HepG2 (cell line): ENCODE data around the gene ZMYND19. TPM values are rescaled to one million over a fixed set of nuclear protein-coding genes. Genes with fewer than 3 reads are reported as not detected.
"Not testable (repeated sequence)": the region's sequence is repeated elsewhere in the genome, so short reads cannot be mapped to it uniquely, and the experiment has no call there.

Experiments used
- ATAC-seq: fragments of 200-7000 bp; cut with Tn5 transposase; 3 replicates; pipeline ENCODE4 v1.9.1; 2020; ENCODE audit warnings: mild to moderate bottlenecking, moderate library complexity
- BruUV-seq: library from RNA; stranded (reverse); fragments of 400-500 nt; replicated peaks from 2 replicates; lab custom pipeline; 2021; lab: Mats Ljungman, UMichigan
- CTCF ChIA-PET: fragments of 300-600 bp; formaldehyde crosslinking; extraction: SDS; loops from one replicate; lab custom pipeline; 2021; ENCODE audit warnings: low total read pairs, inconsistent platforms, low intra/inter-chr PET ratio; lab: Yijun Ruan, JAX
- POLR2A ChIA-PET: fragments of 350-600 bp; sonication (Branson Sonifier 250); formaldehyde crosslinking; loops from one replicate; lab custom pipeline; 2020; ENCODE audit warnings: antibody characterized with exemption, inconsistent platforms; lab: Yijun Ruan, JAX
- DNase-seq: peaks from one replicate; pipeline ENCODE4 v3.0.0-alpha.2; 2015; ENCODE audit warnings: low spot score
- FAIRE-seq: peaks from 3 replicates; lab custom pipeline; 2011; peaks lifted over from hg19 to GRCh38; lab: Jason Lieb, UNC
- H2AFZ ChIP-seq: one replicate; pipeline ENCODE4 v1.6.1; 2011; ENCODE audit warnings: low read length, inconsistent platforms
- H3K27ac ChIP-seq: fragments of 300-600 bp; 3 replicates; pipeline ENCODE4 v1.8.0; 2011; ENCODE audit warnings: mixed run types, mild to moderate bottlenecking, mixed read lengths, low read length, inconsistent platforms; ENCODE audit not compliant: insufficient read depth; ENCODE audit errors: extremely low read length
- H3K27me3 ChIP-seq, 2 experiments: fragments of 200-600 bp in 1 of 2; 2 replicates in 1 of 2; 3 replicates in 1 of 2; pipeline versions ENCODE4 v1.6.0 to v1.8.0; 2011; ENCODE audit warnings: low read length in 2 of 2, mild to moderate bottlenecking in 2 of 2, moderate library complexity in 2 of 2, inconsistent platforms in 1 of 2; ENCODE audit not compliant: insufficient read depth in 2 of 2, control insufficient read depth in 1 of 2
- H3K36me3 ChIP-seq, 2 experiments: fragments of 200-600 bp in 1 of 2; replicated peaks in 1 of 2; 2 replicates in 1 of 2; 3 replicates in 1 of 2; pipeline versions ENCODE4 v1.5.1 to v1.8.0; 2011; ENCODE audit warnings: low read length in 2 of 2, inconsistent platforms in 1 of 2; ENCODE audit not compliant: insufficient read depth in 2 of 2, control insufficient read depth in 1 of 2
- H3K4me1 ChIP-seq: 2 replicates; pipeline ENCODE4 v1.5.1; 2012; ENCODE audit warnings: low read length, inconsistent platforms; ENCODE audit not compliant: insufficient read depth
- H3K4me2 ChIP-seq: 2 replicates; pipeline ENCODE4 v1.6.0; 2011; ENCODE audit warnings: low read depth, low read length, inconsistent platforms
- H3K4me3 ChIP-seq, 3 experiments: fragments of 200-600 bp in 1 of 3; sonication (generic), shearing (Covaris generic) in 1 of 3; replicated peaks in 1 of 3; 2 replicates each; pipeline ENCODE4 v1.5.1; 2011 to 2016; ENCODE audit warnings: low read length in 3 of 3, inconsistent platforms in 2 of 3, low read depth in 2 of 3, mild to moderate bottlenecking in 2 of 3, control low read depth in 1 of 3, mixed read lengths in 1 of 3; ENCODE audit not compliant: insufficient read depth in 1 of 3
- H3K79me2 ChIP-seq: one replicate; pipeline ENCODE4 v1.6.1; 2011; ENCODE audit warnings: low read length, inconsistent platforms; ENCODE audit not compliant: insufficient read depth
- H3K9ac ChIP-seq: 2 replicates; pipeline ENCODE4 v1.6.0; 2011; ENCODE audit warnings: mild to moderate bottlenecking, low read depth, low read length, inconsistent platforms; ENCODE audit not compliant: insufficient read depth
- H3K9me3 ChIP-seq: 2 replicates; pipeline ENCODE4 v1.5.1; 2012; ENCODE audit warnings: mild to moderate bottlenecking, low read length
- H4K20me1 ChIP-seq: 2 replicates; pipeline ENCODE4 v1.6.0; 2011; ENCODE audit warnings: inconsistent platforms, mild to moderate bottlenecking, low read length, moderate library complexity; ENCODE audit not compliant: insufficient read depth
- ETV6 ChIP-seq: sonication (generic); formaldehyde crosslinking; conservative IDR thresholded peaks from 2 replicates; pipeline ENCODE4 v1.4.0; 2020; ENCODE audit warnings: missing genetic modification reagents
- KLF6 ChIP-seq: IDR thresholded peaks from 2 replicates; pipeline ENCODE4 v1.8.0; 2016; ENCODE audit warnings: missing biosample characterization, missing genetic modification reagents
- NCOA5 ChIP-seq: sonication (generic); formaldehyde crosslinking; IDR thresholded peaks from 2 replicates; pipeline ENCODE4 v1.4.0; 2020; ENCODE audit warnings: missing genetic modification reagents
- SIN3A ChIP-seq: IDR thresholded peaks from 2 replicates; pipeline ENCODE4 v1.6.1; 2011; ENCODE audit warnings: low read depth, mild to moderate bottlenecking, control low read depth, low read length, borderline replicate concordance
- SPEN ChIP-seq: sonication (generic); formaldehyde crosslinking; IDR thresholded peaks from 2 replicates; pipeline ENCODE4 v1.5.1; 2020; ENCODE audit warnings: low read depth, mild to moderate bottlenecking, missing genetic modification reagents
- TAF1 ChIP-seq: sonication (generic); formaldehyde crosslinking; IDR thresholded peaks from 2 replicates; pipeline ENCODE4 v1.4.0; 2020; ENCODE audit warnings: missing genetic modification reagents
- TAF15 ChIP-seq: fragments of 200-400 bp; formaldehyde crosslinking; IDR thresholded peaks from one replicate; pipeline ENCODE4 v1.6.1; 2018; ENCODE audit warnings: mild to moderate bottlenecking, low read depth, low read length; ENCODE audit not compliant: poor library complexity, severe bottlenecking
- ZNF256 ChIP-seq: sonication (generic); formaldehyde crosslinking; conservative IDR thresholded peaks from 2 replicates; pipeline ENCODE4 v1.4.0; 2020; ENCODE audit warnings: missing genetic modification reagents
- ZNF510 ChIP-seq: sonication (generic); formaldehyde crosslinking; IDR thresholded peaks from 2 replicates; pipeline ENCODE4 v1.4.0; 2020; ENCODE audit warnings: low read depth, mild to moderate bottlenecking, missing genetic modification reagents
- WGBS: methylation state at CpG from one replicate; pipeline ENCODE4 v1.1.6; 2017; ENCODE audit warnings: low lambda C conversion rate; 5-methylcytosine and 5-hydroxymethylcytosine counted together
- in situ Hi-C: cut with HindIII; loops from 2 replicates; pipeline ENCODE4 v1.10.0; 2017; ENCODE audit warnings: low pct_unique_long_range_greater_than_20kb; ENCODE audit not compliant: extremely low pct_ligation_motif_present
- intact Hi-C: fragments of 100-400 bp; cut with micrococcal nuclease; formaldehyde crosslinking; loops from one replicate; pipeline ENCODE4 v1.10.0; 2022; ENCODE audit not compliant: unreplicated experiment
- polyA plus RNA-seq, 8 experiments: library from polyadenylated mRNA; depleted of rRNA in 3 of 8; stranded (reverse) in 7 of 8; unstranded in 1 of 8; fragments of >200 nt; fragmentation: Illumina TruSeq in 4 of 8; extraction: Trizol in 4 of 8; gene quantifications; 2 replicates each; pipeline versions ENCODE4 v1.2.1 to v1.2.3, GENCODE V29; 2011 to 2016; ENCODE audit warnings: low read depth in 4 of 8, missing spikeins in 1 of 8, mixed read lengths in 1 of 8; ENCODE audit not compliant: insufficient read depth in 1 of 8
- total RNA-seq, 5 experiments: library from RNA; depleted of rRNA; stranded (reverse); fragments of >200 nt; fragmentation: Illumina TruSeq; extraction: Trizol; gene quantifications; 2 replicates each; pipeline ENCODE4 v1.2.3, GENCODE V29; 2016; ENCODE audit warnings: low read depth in 1 of 5
- TF ChIP-seq, protein P1 (sequence below): sonication (generic); formaldehyde crosslinking; IDR thresholded peaks from 2 replicates; pipeline ENCODE4 v1.8.1; 2022; ENCODE audit warnings: mild to moderate bottlenecking, missing genetic modification reagents

ZMYND19 gene
- total and polyA plus RNA-seq, 2 of the 13 experiments (the other 11 are each of a cell fraction or from before 2014, with no cell fraction given): 21.3 to 38.7 TPM

DNA sequence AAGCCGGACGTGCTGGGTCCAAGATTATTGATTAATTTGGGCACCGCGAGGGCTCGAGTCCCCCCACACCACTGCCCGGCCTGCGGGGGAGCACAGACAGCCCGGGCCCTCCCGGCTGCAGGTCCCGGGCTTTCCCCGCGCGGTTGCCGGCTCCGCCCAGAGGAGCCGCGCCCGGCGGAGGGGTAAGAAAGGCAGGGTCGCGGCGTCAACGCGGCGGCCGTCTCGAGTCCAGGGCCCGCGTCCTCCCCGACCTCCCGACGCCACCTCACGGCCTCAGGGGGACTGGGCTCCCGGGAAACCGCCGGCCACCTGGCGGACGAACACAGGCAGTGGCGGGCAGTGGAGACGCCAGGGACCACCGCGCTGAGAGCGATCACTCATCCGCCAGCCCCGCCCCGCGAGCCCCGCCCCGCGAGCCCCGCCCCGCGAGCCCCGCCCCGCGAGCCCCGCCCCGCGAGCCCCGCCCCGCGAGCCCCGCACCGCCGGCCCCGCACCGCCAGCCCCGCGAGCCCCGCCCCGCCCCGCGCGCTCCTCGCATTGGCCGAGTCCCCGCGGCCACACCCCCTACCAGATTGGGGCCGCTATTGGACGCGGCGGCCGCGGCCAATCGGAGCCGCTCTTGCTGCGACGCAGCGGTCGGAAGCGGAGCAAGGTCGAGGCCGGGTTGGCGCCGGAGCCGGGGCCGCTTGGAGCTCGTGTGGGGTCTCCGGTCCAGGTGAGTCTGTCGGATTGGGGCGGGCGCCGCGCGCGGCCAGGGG is 38.9 kb downstream of the ZMYND19 start, which contains the start of gene MRPL41 (continued):
- TF ChIP-seq TAF15: no peak
- peak; percentile 82; the same call in 1 of the 2 replicates for TF ChIP-seq SIN3A
- TF ChIP-seq, protein P1, sequence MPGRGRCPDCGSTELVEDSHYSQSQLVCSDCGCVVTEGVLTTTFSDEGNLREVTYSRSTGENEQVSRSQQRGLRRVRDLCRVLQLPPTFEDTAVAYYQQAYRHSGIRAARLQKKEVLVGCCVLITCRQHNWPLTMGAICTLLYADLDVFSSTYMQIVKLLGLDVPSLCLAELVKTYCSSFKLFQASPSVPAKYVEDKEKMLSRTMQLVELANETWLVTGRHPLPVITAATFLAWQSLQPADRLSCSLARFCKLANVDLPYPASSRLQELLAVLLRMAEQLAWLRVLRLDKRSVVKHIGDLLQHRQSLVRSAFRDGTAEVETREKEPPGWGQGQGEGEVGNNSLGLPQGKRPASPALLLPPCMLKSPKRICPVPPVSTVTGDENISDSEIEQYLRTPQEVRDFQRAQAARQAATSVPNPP: no peak
- TF ChIP-seq NCOA5: no peak
- peak; percentile 55 for TF ChIP-seq TAF1 (CRISPR knock-in tag)
- no peak for TF ChIP-seq ZNF510 (CRISPR knock-in tag)
- no peak for TF ChIP-seq ETV6 (CRISPR knock-in tag)
- TF ChIP-seq KLF6 (CRISPR knock-in tag): no peak
- TF ChIP-seq ZNF256 (CRISPR knock-in tag): no peak

- H3K27me3 ChIP-seq, H4K20me1 ChIP-seq, H2AFZ ChIP-seq, ATAC-seq, in situ Hi-C loops, DNase-seq, FAIRE-seq, H3K79me2 ChIP-seq, BruUV-seq, H3K9me3 ChIP-seq, intact Hi-C loops, CTCF ChIA-PET, POLR2A ChIA-PET: not testable (repeated sequence)
- 0 out of 2 replicates have a peak, but pooled peaks have one; percentile 4 for TF ChIP-seq SPEN
- peak overlapping the region; percentile 61 for H3K4me2 ChIP-seq
- peak overlapping the region; percentile 75 for H3K9ac ChIP-seq
- WGBS: 0% methylated on average over 2 of the region's 17 CpGs
- H3K4me3 ChIP-seq: peak overlapping the region; percentile 45 to 76 (median 60); a peak in 5 of 6 replicates
- H3K27ac ChIP-seq: peak overlapping the region; percentile 80
- peaks cover 23% of the 10 kb centered on the region for H3K4me1 ChIP-seq
- H3K36me3 ChIP-seq: peaks cover 6 to 15% of the 10 kb centered on the region in 2 experiments
Observed at GRCh38 chr9:137550958-137551263, 39.4 kb downstream of the ZMYND19 start.
